ENCODE data around the gene CDK17.

CDK17 gene

GRCh38 chr12:96249196-96250118, 150.8 kb downstream of the CDK17 start:
- H3K4me3 ChIP-seq (ENCODE audit: low read depth, low read length) = no peak overlapping the region
- H3K4me1 ChIP-seq = peaks cover under 1% of the 10 kb centered on the region
- H3K9ac ChIP-seq = no peak overlapping the region
- no peaks in the 10 kb centered on the region for H3K9me3 ChIP-seq (ENCODE audit: control insufficient read depth, low read length)
- no peaks in the 10 kb centered on the region for H3K27me3 ChIP-seq (ENCODE audit: control insufficient read depth, insufficient read depth, low read length)
- no peaks in the 10 kb centered on the region for H3K36me3 ChIP-seq (ENCODE audit: control insufficient read depth, insufficient read depth, low read length)
- H3K27ac ChIP-seq = peak overlapping the region; percentile 43
- no peak for TF ChIP-seq CTCF (IDR thresholded peaks at IDR 0.05)
- H2AFZ ChIP-seq = no peak overlapping the region
- no peaks in the 10 kb centered on the region for H3K79me2 ChIP-seq
- H3K4me2 ChIP-seq (ENCODE audit: low read length) = no peak overlapping the region

GRCh38 chr12:96248136-96248931, 151.9 kb downstream of the CDK17 start:
- no peak overlapping the region for H3K4me3 ChIP-seq (ENCODE audit: low read depth, low read length)
- no peaks in the 10 kb centered on the region for H3K4me1 ChIP-seq
- H3K27ac ChIP-seq = no peak overlapping the region
- no peak for TF ChIP-seq CTCF (IDR thresholded peaks at IDR 0.05)
- H3K27me3 ChIP-seq (ENCODE audit: control insufficient read depth, insufficient read depth, low read length) = no peaks in the 10 kb centered on the region
- no peak overlapping the region for H2AFZ ChIP-seq
- no peak overlapping the region for H3K9ac ChIP-seq
- H3K79me2 ChIP-seq = no peaks in the 10 kb centered on the region
- H3K36me3 ChIP-seq (ENCODE audit: control insufficient read depth, insufficient read depth, low read length) = no peaks in the 10 kb centered on the region
- no peak overlapping the region for H3K4me2 ChIP-seq (ENCODE audit: low read length)
- no peaks in the 10 kb centered on the region for H3K9me3 ChIP-seq (ENCODE audit: control insufficient read depth, low read length)

- H3K9me3 ChIP-seq (ENCODE audit: control insufficient read depth, low read length) = no peaks in the 10 kb centered on the region
- H3K79me2 ChIP-seq = no peaks in the 10 kb centered on the region
- H2AFZ ChIP-seq = no peak overlapping the region
- no peaks in the 10 kb centered on the region for H3K4me1 ChIP-seq
- H3K27me3 ChIP-seq (ENCODE audit: control insufficient read depth, insufficient read depth, low read length) = no peaks in the 10 kb centered on the region
- H3K27ac ChIP-seq = no peak overlapping the region
- H3K9ac ChIP-seq = no peak overlapping the region
- TF ChIP-seq CTCF (IDR thresholded peaks at IDR 0.05) = no peak
- no peak overlapping the region for H3K4me3 ChIP-seq (ENCODE audit: low read depth, low read length)
- no peak overlapping the region for H3K4me2 ChIP-seq (ENCODE audit: low read length)
- no peaks in the 10 kb centered on the region for H3K36me3 ChIP-seq (ENCODE audit: control insufficient read depth, insufficient read depth, low read length)
Observed at GRCh38 chr12:96247563-96247962, 152.7 kb downstream of the CDK17 start.

GRCh38 chr12:96246926-96247505, 153.2 kb downstream of the CDK17 start:
- no peaks in the 10 kb centered on the region for H3K36me3 ChIP-seq (ENCODE audit: control insufficient read depth, insufficient read depth, low read length)
- no peak overlapping the region for H3K9ac ChIP-seq
- no peaks in the 10 kb centered on the region for H3K27me3 ChIP-seq (ENCODE audit: control insufficient read depth, insufficient read depth, low read length)
- no peak for TF ChIP-seq CTCF (IDR thresholded peaks at IDR 0.05)
- no peak overlapping the region for H2AFZ ChIP-seq
- no peak overlapping the region for H3K27ac ChIP-seq
- no peak overlapping the region for H3K4me3 ChIP-seq (ENCODE audit: low read depth, low read length)
- no peaks in the 10 kb centered on the region for H3K9me3 ChIP-seq (ENCODE audit: control insufficient read depth, low read length)
- H3K4me2 ChIP-seq (ENCODE audit: low read length) = no peak overlapping the region
- no peaks in the 10 kb centered on the region for H3K79me2 ChIP-seq
- no peaks in the 10 kb centered on the region for H3K4me1 ChIP-seq
